ENCODE results near the gene EXOC3L1.

DNA sequence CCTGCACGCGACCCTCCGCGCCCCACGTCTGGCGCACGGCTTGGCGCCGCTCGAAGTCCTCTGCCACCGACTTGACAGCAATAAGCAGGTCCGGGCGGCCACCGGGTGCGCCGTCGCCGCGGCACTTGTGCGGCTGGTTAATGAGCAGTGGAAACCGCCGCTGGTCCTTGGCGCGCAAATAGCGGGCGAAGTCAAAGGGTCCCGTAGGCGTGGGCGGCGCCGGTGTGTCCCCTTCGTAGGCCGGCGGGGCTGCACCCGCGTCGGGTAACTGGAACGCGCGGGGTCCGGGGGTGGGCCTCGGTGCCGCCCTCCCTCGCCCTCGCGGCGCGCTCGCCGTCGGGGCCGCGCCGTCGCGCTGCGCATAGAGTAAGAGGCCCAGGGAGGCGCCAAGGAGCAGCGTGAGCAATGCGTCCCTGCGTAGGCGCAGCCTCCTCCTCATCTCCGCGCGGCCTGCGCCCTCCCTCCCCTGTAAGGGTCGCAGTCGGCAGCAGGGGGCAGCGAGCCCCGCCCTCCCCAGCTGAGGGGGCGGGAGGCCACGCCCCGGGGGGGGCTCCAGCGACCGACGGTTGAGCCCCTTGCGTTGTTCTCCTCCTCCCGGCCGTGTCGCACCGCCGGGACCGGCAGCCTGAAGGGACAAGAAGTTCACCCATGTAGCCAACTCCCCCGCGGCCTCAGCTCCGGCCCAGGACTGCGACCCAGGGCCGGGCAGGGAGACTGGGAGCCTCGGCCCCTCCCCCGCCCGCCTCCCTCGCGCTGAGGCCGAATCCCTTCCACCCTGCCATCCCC, 39.7 kb downstream of the EXOC3L1 start:
- TF ChIP-seq BHLHE40 (IDR thresholded peaks at IDR 0.05; ENCODE audit: low read depth, low read length): no peak
- TF ChIP-seq MAFK (IDR thresholded peaks at IDR 0.05; ENCODE audit: low read depth, low read length): no peak
- TF ChIP-seq, protein P1, sequence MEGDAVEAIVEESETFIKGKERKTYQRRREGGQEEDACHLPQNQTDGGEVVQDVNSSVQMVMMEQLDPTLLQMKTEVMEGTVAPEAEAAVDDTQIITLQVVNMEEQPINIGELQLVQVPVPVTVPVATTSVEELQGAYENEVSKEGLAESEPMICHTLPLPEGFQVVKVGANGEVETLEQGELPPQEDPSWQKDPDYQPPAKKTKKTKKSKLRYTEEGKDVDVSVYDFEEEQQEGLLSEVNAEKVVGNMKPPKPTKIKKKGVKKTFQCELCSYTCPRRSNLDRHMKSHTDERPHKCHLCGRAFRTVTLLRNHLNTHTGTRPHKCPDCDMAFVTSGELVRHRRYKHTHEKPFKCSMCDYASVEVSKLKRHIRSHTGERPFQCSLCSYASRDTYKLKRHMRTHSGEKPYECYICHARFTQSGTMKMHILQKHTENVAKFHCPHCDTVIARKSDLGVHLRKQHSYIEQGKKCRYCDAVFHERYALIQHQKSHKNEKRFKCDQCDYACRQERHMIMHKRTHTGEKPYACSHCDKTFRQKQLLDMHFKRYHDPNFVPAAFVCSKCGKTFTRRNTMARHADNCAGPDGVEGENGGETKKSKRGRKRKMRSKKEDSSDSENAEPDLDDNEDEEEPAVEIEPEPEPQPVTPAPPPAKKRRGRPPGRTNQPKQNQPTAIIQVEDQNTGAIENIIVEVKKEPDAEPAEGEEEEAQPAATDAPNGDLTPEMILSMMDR (conservative IDR thresholded peaks at IDR 0.05; ENCODE audit: low read depth, low read length): no peak; the same call in 1 of the 2 replicates
- no peak for TF ChIP-seq CHD1 (IDR thresholded peaks at IDR 0.05; ENCODE audit: low read depth, low read length)
- TF ChIP-seq POLR2A (IDR thresholded peaks at IDR 0.05; ENCODE audit: low read depth, low read length): no peak
- TF ChIP-seq MAZ (IDR thresholded peaks at IDR 0.05; ENCODE audit: borderline replicate concordance, low read depth, low read length): peak; percentile 42; the same call in 1 of the 2 replicates
- TF ChIP-seq MXI1 (IDR thresholded peaks at IDR 0.05; ENCODE audit: borderline replicate concordance, low read depth, low read length): no peak
